Activated T-cell treated with anti-CD3 and anti-CD28 coated beads, Interleukin-2, amount 50 U/mL, for 4 hours (primary cell): ENCODE measurements around the gene ZNRF3. TPM values are rescaled to one million over a fixed set of nuclear protein-coding genes. Genes with fewer than 3 reads are reported as not detected.

Experiments used
- ATAC-seq, 2 donors: fragments of 200-7000 bp; cut with Tn5 transposase; one replicate each; pipeline ENCODE4 v1.10.0; 2021
- DNase-seq: peaks from one replicate; pipeline ENCODE4 v3.0.0-alpha.2; 2020
- H3K27me3 Mint-ChIP-seq: one replicate; pipeline ENCODE4 v1.8.0; 2021; ENCODE audit warnings: low read depth, mixed read lengths
- H3K36me3 Mint-ChIP-seq: one replicate; pipeline ENCODE4 v1.8.0; 2022; ENCODE audit warnings: mixed read lengths; ENCODE audit not compliant: insufficient read depth
- H3K4me1 Mint-ChIP-seq: one replicate; pipeline ENCODE4 v1.8.0; 2021; ENCODE audit warnings: low read depth, mixed read lengths
- H3K4me3 Mint-ChIP-seq: one replicate; pipeline ENCODE4 v1.8.0; 2021; ENCODE audit warnings: mild to moderate bottlenecking, moderate library complexity, mixed read lengths
- H3K9me3 Mint-ChIP-seq: one replicate; pipeline ENCODE4 v1.8.0; 2021; ENCODE audit warnings: mixed read lengths
- total RNA-seq, 3 donors: library from RNA; stranded (reverse); gene quantifications; one replicate each; pipeline ENCODE4 v1.2.1, GENCODE V29; 2021

The ZNRF3 gene
- total RNA-seq, 3 donors from 2014 or later, result 3.3 to 4.9 (median 3.8) TPM

DNA sequence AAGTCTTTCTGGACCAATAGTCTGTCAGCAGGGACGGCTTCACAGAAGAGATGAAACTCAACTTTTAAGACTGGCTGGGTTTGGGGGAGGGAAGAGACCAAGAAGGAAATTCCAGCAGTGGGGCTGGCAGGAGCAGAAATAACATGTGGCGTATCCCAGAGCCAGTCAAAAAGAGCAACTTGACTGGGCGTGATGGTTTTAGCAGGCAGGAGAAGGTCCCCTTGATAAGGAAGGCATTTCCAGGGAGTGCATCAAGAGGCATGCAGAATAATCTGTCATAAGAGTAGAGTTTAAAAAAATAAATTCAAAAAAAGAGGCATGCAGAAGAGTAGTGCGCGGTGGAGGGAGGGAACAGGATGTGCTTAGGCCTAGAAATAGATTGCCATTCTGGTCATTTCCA, 125.8 kb downstream of the ZNRF3 start:
- Mint-ChIP-seq H3K9me3 (no peaks in the 10 kb centered on the region), H3K36me3 (no peaks in the 10 kb centered on the region), H3K27me3 (peaks cover 16% of the 10 kb centered on the region), H3K4me1 (peaks cover 2% of the 10 kb centered on the region), H3K4me3 (no peak overlapping the region)
- ATAC-seq (no peak), DNase-seq (no peak)

DNA sequence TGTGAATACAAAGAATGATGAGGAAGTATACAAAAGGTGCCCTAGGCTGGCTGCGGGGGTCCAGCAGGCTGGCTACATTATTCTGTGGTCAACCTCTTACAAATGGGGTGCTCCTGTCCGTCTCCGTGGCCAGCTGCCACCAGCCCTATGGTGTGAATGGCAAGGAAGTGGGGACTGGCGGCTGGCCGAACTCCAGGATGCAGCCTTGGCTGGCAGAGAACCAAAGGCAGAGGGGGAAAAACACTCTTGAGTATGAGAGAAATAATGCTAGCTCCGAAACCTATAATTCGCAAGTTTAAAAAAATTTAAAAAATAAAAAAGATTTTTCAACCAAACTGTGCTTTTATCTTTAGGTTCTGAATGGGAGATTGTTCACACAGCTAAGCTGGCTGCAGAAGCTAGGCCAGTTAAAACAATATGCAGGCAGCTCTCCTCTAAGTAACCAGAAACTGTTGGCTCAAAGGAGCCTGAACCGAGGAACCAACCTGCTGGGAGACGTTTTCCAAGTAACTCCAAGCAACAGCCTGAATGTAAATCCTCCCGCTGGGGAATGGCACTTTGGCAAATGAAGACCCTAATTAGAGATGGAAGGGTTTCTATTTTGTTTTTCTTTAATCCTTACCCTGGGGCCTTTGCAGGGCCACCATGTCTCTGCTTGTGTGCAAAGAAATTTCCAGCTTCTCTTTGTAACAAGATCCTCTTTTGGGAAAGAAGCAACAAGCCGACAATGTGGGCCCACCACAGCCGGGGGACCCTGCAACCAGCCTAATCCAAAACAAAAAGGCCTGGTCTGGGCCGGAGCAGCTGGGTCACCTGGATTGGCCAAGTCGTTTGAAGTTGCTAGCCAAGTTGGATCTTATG, 128.1 kb downstream of the ZNRF3 start:
- Mint-ChIP-seq H3K4me1 (peaks cover 6% of the 10 kb centered on the region), H3K4me3 (no peak overlapping the region), H3K9me3 (no peaks in the 10 kb centered on the region), H3K27me3 (peaks cover 8% of the 10 kb centered on the region), H3K36me3 (no peaks in the 10 kb centered on the region)
- ATAC-seq (no peak), DNase-seq (no peak)

GRCh38 chr22:29012101-29012433, 128.7 kb downstream of the ZNRF3 start:
- Mint-ChIP-seq H3K4me1 (peaks cover 10% of the 10 kb centered on the region), H3K36me3 (no peaks in the 10 kb centered on the region)
- ATAC-seq, result no peak

DNA sequence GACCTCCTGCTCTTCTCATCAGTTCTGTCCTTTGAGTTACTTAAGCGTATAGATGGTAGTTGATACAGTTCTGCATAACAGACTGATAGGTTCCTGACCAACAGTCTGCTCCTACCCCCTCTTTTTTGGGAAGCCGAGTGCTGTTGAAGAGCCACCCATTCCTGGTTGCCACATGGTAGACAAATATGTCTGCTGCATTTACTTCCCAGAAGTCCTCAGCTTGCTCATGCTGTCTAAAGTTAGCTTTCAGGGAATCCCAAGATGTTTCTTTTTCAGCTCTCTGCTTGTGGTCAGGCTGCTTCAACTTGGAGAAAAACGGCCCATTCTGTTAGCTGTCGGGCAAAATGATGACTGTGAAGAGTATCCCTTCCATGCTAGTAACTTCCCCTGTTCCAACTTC, 129.6 kb downstream of the ZNRF3 start:
- Mint-ChIP-seq H3K4me3 (no peak overlapping the region), H3K9me3 (peaks cover under 1% of the 10 kb centered on the region), H3K36me3 (no peaks in the 10 kb centered on the region), H3K4me1 (peaks cover 10% of the 10 kb centered on the region), H3K27me3 (peaks cover 5% of the 10 kb centered on the region)
- no peak for DNase-seq
- ATAC-seq, result no peak

More at GRCh38 chr22:29012101-29012433, 128.7 kb downstream of the ZNRF3 start:
- no peaks in the 10 kb centered on the region for H3K9me3 Mint-ChIP-seq
- no peak for DNase-seq
- H3K4me3 Mint-ChIP-seq, result no peak overlapping the region
- peaks cover 5% of the 10 kb centered on the region for H3K27me3 Mint-ChIP-seq

DNA sequence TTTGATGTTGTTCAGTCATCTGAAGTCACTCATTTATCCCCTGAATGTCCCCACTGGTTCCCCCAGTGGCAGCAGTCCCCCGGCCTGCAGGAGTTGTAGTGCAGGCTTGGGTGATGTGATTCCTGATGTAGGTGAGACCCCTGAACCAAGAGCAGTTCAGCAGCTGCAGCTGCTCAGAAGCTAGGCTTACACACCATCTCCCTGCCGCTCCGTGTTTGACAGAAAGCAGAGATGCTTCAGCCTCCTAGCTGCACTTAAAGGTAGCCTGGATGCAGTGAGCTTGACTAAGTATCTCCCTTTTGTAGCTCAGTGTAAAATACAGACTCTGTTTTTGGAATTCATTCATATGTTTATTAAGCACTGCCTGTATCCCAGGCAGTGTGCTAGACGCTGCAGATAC, 130.9 kb downstream of the ZNRF3 start:
- H3K4me3 Mint-ChIP-seq, result no peak overlapping the region
- DNase-seq (no peak), ATAC-seq (no peak)
- H3K27me3 Mint-ChIP-seq, result peaks cover 5% of the 10 kb centered on the region
- peaks cover 10% of the 10 kb centered on the region for H3K4me1 Mint-ChIP-seq
- peaks cover 2% of the 10 kb centered on the region for H3K36me3 Mint-ChIP-seq
- peaks cover 8% of the 10 kb centered on the region for H3K9me3 Mint-ChIP-seq

DNA sequence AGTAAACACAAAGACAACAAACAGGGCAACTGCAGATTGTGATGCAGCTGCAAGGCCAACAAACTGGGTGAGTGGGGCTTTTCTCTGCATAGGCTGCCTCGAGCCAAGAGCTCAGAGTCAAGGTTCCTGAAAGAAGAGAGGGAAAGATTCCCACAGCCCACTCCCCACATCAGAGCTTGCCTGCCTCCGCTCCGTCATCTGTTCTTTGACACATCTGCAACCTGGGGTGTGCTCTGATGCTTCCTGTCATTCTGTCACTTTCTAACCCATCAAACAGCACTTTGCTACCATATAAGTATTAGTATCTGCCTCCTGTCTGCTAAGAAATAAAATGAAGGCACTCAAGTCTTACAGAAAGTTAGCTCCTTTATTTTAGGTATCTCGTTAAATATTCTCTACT, 131.4 kb downstream of the ZNRF3 start:
- peaks cover 10% of the 10 kb centered on the region for H3K27me3 Mint-ChIP-seq
- peaks cover 10% of the 10 kb centered on the region for H3K4me1 Mint-ChIP-seq
- H3K9me3 Mint-ChIP-seq, result peaks cover 8% of the 10 kb centered on the region
- no peak for DNase-seq
- no peak for ATAC-seq
- peaks cover 2% of the 10 kb centered on the region for H3K36me3 Mint-ChIP-seq
- H3K4me3 Mint-ChIP-seq, result no peak overlapping the region

- DNase-seq (no peak), ATAC-seq (no peak)
- peaks cover 8% of the 10 kb centered on the region for H3K9me3 Mint-ChIP-seq
- no peak overlapping the region for H3K4me3 Mint-ChIP-seq
- peaks cover 2% of the 10 kb centered on the region for H3K36me3 Mint-ChIP-seq
- peaks cover 10% of the 10 kb centered on the region for H3K4me1 Mint-ChIP-seq
- H3K27me3 Mint-ChIP-seq, result peaks cover 5% of the 10 kb centered on the region
These were observed 132.9 kb downstream of the ZNRF3 start for GRCh38 chr22:29016067-29016938.

- DNase-seq, result no peak
- peaks cover 2% of the 10 kb centered on the region for H3K36me3 Mint-ChIP-seq
- peaks cover 10% of the 10 kb centered on the region for H3K4me1 Mint-ChIP-seq
- no peak overlapping the region for H3K4me3 Mint-ChIP-seq
- H3K27me3 Mint-ChIP-seq, result peaks cover 5% of the 10 kb centered on the region
- peaks cover 8% of the 10 kb centered on the region for H3K9me3 Mint-ChIP-seq
- ATAC-seq, result no peak
These were observed 135.2 kb downstream of the ZNRF3 start for GRCh38 chr22:29018293-29019189.

- DNase-seq, result no peak
- Mint-ChIP-seq H3K36me3 (peaks cover 3% of the 10 kb centered on the region), H3K4me3 (no peak overlapping the region), H3K4me1 (no peaks in the 10 kb centered on the region), H3K27me3 (peaks cover 9% of the 10 kb centered on the region), H3K9me3 (peaks cover 8% of the 10 kb centered on the region)
- ATAC-seq, result no peak
These were observed 138.9 kb downstream of the ZNRF3 start for GRCh38 chr22:29022101-29022817.

DNA sequence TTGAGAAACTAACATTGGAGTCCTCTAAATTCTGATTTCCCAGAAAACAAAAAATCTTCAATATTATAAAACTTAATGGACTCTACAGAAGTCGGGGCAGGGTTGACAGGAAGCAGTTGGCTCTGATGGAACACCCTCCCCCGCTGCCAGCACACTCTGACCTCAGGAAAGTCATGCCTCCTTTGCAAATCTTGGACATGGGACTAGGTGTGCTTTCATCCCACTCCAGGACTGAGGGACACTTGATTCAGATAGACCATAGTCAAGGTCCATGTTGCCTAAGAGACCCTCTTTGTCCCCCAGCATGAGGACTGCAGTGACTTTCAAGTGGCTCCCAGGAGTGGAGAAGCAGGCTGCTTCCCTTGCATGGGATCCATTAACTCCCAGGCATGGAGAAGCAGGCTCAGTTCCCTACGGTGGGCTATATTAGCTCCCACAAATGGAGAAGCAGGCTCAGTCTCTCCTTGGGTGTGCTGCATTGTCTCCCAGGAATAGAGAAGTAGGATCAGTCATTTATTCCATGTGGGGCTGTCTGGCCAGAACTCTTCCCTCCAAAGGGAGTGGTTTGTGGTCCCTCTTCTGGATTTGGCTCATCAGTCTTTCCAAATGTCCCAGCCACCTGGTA, 139.9 kb downstream of the ZNRF3 start:
- H3K9me3 Mint-ChIP-seq, result peaks cover 4% of the 10 kb centered on the region
- DNase-seq, result no peak
- ATAC-seq, result no peak
- H3K4me1 Mint-ChIP-seq, result no peaks in the 10 kb centered on the region
- peaks cover 3% of the 10 kb centered on the region for H3K36me3 Mint-ChIP-seq
- H3K4me3 Mint-ChIP-seq, result no peak overlapping the region
- peaks cover 15% of the 10 kb centered on the region for H3K27me3 Mint-ChIP-seq

DNA sequence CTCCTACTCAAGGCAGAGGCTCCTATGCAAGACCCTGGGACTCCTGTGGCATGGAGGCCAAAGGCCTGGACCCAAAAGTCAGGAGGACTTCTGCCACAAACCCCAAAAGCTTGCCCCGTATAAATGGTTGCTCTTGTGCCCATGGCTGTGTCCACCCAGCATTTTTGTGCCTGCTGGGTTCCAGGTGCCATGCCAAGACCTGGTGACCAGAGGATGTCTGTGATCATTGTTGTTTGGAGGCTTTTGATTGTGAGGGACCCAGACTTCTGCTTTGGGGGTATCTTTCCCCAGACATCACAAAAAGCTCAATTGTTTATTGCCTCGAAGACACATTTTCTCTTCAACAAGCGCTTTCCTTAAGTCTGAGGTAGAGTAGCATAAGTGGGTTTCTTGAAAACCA, 143.2 kb downstream of the ZNRF3 start:
- Mint-ChIP-seq H3K9me3 (no peaks in the 10 kb centered on the region), H3K36me3 (peaks cover 1% of the 10 kb centered on the region), H3K4me3 (no peak overlapping the region), H3K4me1 (peaks cover 14% of the 10 kb centered on the region), H3K27me3 (peaks cover 36% of the 10 kb centered on the region)
- no peak for ATAC-seq
- DNase-seq, result no peak

DNA sequence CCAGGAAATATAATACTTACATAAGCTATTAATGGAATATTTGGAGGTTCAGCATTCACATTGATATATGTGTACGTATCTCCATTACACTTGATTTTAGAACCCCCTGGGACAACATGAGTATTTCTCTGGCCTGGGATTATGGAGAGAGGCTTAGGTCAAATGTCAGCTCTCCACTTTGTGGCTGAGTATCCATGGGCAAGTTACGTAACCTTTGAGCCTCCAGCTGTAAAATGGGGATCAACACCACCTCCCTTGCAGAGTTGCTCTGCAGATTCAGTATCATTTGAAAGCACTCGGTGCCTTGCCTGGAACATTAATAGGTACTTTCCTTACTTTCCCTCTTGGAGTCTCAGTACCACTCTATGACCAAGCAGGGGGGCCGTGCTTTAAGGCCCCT, 145.1 kb downstream of the ZNRF3 start:
- Mint-ChIP-seq H3K4me3 (no peak overlapping the region), H3K4me1 (peaks cover 14% of the 10 kb centered on the region), H3K36me3 (peaks cover 1% of the 10 kb centered on the region), H3K9me3 (no peaks in the 10 kb centered on the region), H3K27me3 (peaks cover 46% of the 10 kb centered on the region)
- ATAC-seq, result no peak
- no peak for DNase-seq
